Gastroesophageal sphincter (tissue), 4 donors: ENCODE data around the gene EIF5AL1. TPM values are rescaled to one million over a fixed set of nuclear protein-coding genes. Genes with fewer than 3 reads are reported as not detected.
A peak's percentile ranks its signal among the peaks of the same experiment; 100 is the strongest.
"Not testable (repeated sequence)": the region's sequence is repeated elsewhere in the genome, so short reads cannot be mapped to it uniquely, and the experiment has no call there.

ENCODE experiments used
- ATAC-seq: fragments of 150-250 bp; one replicate; pipeline ENCODE4 v1.9.1; 2016; ENCODE audit warnings: mild to moderate bottlenecking, moderate library complexity
- H3K27ac ChIP-seq, 4 donors: fragments of 200-600 bp; sonication (generic) in 3 of 4; 1 replicate in 3 of 4; 2 replicates in 1 of 4; pipeline ENCODE4 v1.5.1; 2016 to 2019
- H3K27me3 ChIP-seq: fragments of 200-600 bp; sonication (generic); one replicate; pipeline ENCODE4 v1.5.1; 2019
- H3K36me3 ChIP-seq, 2 donors: fragments of 200-600 bp; sonication (generic); one replicate each; pipeline ENCODE4 v1.5.1; 2019; ENCODE audit warnings: control low read depth in 1 of 2
- H3K4me1 ChIP-seq, 3 donors: fragments of 200-600 bp; sonication (generic); 1 replicate in 2 of 3; 2 replicates in 1 of 3; pipeline ENCODE4 v1.5.1; 2016 to 2019; ENCODE audit warnings: control low read depth in 2 of 3
- H3K4me3 ChIP-seq, 2 donors: fragments of 200-600 bp; sonication (generic); one replicate each; pipeline ENCODE4 v1.5.1; 2019; ENCODE audit warnings: mild to moderate bottlenecking in 1 of 2, moderate library complexity in 1 of 2
- H3K9me3 ChIP-seq, 3 donors: fragments of 200-600 bp; sonication (generic); one replicate each; pipeline ENCODE4 v1.5.1; 2017 to 2019; ENCODE audit warnings: control low read depth in 2 of 3
- EP300 ChIP-seq: sonication (generic); formaldehyde crosslinking; IDR thresholded peaks from one replicate; pipeline ENCODE4 v1.6.1; 2017; ENCODE audit warnings: antibody characterized with exemption, mild to moderate bottlenecking
- POLR2A ChIP-seq, 2 donors: fragments of 450-650 bp; IDR thresholded peaks; one replicate each; pipeline ENCODE4 v1.6.1; 2017; ENCODE audit warnings: antibody characterized with exemption in 2 of 2, mild to moderate bottlenecking in 2 of 2, moderate library complexity in 1 of 2
- POLR2AphosphoS5 ChIP-seq: sonication (generic); formaldehyde crosslinking; IDR thresholded peaks from one replicate; pipeline ENCODE4 v1.6.1; 2017; ENCODE audit warnings: antibody characterized with exemption
- WGBS, 2 donors: methylation state at CpG; one replicate each; pipeline ENCODE4 v1.1.5; 2018; ENCODE audit warnings: low coverage in 1 of 2; 5-methylcytosine and 5-hydroxymethylcytosine counted together
- total RNA-seq, 4 donors: library from RNA; depleted of rRNA; stranded (reverse); fragments of >200 nt; gene quantifications; one replicate each; pipeline ENCODE4 v1.1.0, GENCODE V29; 2016
- TF ChIP-seq, protein P1 (sequence below), 4 experiments: fragments of 200-600 bp in 2 of 4; fragments of 450-650 bp in 2 of 4; sonication (generic) in 1 of 4; IDR thresholded peaks; one replicate each; pipeline ENCODE4 v1.5.1; 2017 to 2019; ENCODE audit warnings: antibody characterized with exemption in 4 of 4, mild to moderate bottlenecking in 2 of 4, moderate library complexity in 2 of 4

EIF5AL1 gene
- total RNA-seq, 4 donors from 2014 or later = 0.16 to 0.35 (median 0.23) TPM

DNA sequence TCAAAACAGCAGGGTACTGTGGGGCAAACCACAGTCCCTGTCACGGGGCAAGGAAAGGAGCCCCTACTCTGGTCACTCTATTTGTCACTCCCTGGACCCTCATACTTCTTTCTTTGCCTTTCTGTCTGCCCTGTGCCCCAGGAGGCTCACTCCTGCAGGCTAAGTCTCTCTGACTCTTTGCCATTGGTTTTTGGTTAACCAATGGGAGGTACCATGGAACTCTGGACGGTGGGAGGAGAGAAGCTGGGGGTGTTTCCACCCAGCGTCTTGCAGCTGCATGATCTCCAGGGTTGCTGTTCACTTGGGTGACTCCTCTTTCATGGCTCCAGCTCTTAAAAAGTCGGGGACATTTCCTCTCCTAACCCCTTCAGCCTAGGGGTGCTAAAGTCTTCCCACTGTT lies 15.4 kb upstream of the EIF5AL1 start:
- no peaks in the 10 kb centered on the region for H3K4me1 ChIP-seq

DNA sequence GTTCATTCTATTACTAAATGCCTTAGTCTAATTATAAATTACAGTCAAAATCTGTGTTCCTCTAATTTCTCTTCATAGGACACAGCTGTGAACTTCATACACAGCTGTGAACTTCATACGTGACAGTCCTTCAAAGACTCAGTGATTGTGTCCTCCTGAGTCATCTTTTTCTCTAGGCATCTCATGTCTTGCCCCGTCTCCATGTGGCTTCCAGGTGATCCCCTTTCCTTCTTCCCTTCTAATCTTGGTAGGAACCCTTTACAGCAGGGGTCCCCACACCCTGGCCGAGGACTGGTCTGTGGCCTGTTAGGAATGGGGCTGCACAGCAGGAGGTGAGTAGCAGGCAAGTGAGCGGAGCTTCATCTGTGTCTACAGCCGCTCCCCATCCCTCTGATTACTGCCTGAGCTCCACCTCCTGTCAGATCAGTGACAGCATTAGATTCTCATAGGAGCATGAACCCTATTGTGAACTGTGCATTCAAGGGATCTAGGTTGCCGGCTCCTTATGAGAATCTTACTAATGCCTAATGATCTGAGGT lies 14.0 kb upstream of the EIF5AL1 start:
- no peak overlapping the region for H3K4me3 ChIP-seq
- no peaks in the 10 kb centered on the region for H3K36me3 ChIP-seq
- H3K27ac ChIP-seq = no peak overlapping the region
- 93 to 96% methylated on average over 3 to 4 of the region's 6 CpGs for WGBS, 2 donors
- H3K4me1 ChIP-seq = peaks cover 0 to 8% (median 0%) of the 10 kb centered on the region in 3 donors
- TF ChIP-seq POLR2AphosphoS5 (no peak), EP300 (no peak), POLR2A (IDR thresholded peaks at IDR 0.05) (no peak)
- TF ChIP-seq, protein P1, sequence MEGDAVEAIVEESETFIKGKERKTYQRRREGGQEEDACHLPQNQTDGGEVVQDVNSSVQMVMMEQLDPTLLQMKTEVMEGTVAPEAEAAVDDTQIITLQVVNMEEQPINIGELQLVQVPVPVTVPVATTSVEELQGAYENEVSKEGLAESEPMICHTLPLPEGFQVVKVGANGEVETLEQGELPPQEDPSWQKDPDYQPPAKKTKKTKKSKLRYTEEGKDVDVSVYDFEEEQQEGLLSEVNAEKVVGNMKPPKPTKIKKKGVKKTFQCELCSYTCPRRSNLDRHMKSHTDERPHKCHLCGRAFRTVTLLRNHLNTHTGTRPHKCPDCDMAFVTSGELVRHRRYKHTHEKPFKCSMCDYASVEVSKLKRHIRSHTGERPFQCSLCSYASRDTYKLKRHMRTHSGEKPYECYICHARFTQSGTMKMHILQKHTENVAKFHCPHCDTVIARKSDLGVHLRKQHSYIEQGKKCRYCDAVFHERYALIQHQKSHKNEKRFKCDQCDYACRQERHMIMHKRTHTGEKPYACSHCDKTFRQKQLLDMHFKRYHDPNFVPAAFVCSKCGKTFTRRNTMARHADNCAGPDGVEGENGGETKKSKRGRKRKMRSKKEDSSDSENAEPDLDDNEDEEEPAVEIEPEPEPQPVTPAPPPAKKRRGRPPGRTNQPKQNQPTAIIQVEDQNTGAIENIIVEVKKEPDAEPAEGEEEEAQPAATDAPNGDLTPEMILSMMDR (IDR thresholded peaks at IDR 0.05) = no peak
- H3K9me3 ChIP-seq = no peaks in the 10 kb centered on the region
- no peak for ATAC-seq
- H3K27me3 ChIP-seq = peaks cover 13% of the 10 kb centered on the region

More for the DNA sequence above, 15.4 kb upstream of the EIF5AL1 start:
- TF ChIP-seq POLR2A (IDR thresholded peaks at IDR 0.05) (no peak), EP300 (no peak), POLR2AphosphoS5 (no peak)
- TF ChIP-seq, protein P1 (IDR thresholded peaks at IDR 0.05) = no peak
- Histone ChIP-seq H3K27me3 (peaks cover 9% of the 10 kb centered on the region), H3K27ac (no peak overlapping the region), H3K9me3 (no peaks in the 10 kb centered on the region), H3K4me3 (no peak overlapping the region), H3K36me3 (no peaks in the 10 kb centered on the region)
- ATAC-seq = no peak
- 47% methylated on average over 3 of the region's 4 CpGs; no CpG with 5 or more reads in 1 of the 2 donors for WGBS, 2 donors

DNA sequence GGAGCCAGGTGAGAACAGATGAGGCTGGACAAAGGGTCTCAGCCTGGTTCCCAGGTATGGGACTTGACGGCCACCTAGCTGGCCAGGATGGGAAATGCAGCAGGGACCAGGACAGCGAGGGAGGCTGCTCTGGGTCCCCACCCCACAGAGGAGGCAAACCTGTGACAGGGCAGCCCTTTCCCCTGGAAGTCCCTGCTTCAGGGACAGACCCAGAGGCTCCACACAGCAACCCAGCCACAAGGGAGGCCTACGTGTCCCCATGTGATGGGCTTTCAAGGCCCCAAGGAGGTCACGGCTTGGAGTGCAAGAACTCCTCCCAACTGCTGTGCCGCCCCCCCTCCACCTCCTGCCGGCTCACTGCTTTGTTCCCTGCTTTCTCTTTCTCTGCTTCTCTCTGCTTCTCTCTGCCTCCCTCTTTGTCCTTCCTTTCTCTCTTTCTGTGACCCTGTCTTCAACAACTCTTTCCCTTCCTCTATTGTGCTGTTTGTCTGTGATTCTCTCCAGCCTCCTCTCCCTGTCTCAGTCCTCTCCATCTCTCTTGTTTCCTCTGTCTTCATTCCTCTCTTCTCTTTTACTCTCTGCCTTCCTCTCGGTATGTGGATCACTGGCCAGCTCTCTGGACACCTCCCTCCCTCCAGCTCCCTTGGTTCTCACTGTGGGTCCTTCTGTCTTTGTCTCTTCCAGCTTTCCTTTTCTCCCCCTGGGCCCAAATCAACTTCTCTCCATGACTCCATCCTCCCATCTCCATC lies 9.6 kb upstream of the EIF5AL1 start:
- Histone ChIP-seq H3K4me3 (no peak overlapping the region), H3K36me3 (no peaks in the 10 kb centered on the region), H3K4me1 (peaks cover 0 to 8% (median 0%) of the 10 kb centered on the region in 3 donors), H3K9me3 (no peaks in the 10 kb centered on the region), H3K27me3 (peaks cover 9% of the 10 kb centered on the region), H3K27ac (no peak overlapping the region)
- TF ChIP-seq, protein P1 (IDR thresholded peaks at IDR 0.05) = peak in 3 of 4 experiments; percentile 25 to 55 (median 42)
- TF ChIP-seq POLR2AphosphoS5 = no peak
- ATAC-seq = peak; percentile 74
- WGBS, 2 donors = 42 to 50% methylated on average over 2 to 5 of the region's 7 CpGs

- H3K36me3 ChIP-seq, H3K9me3 ChIP-seq, H3K27me3 ChIP-seq, H3K4me1 ChIP-seq, H3K4me3 ChIP-seq, H3K27ac ChIP-seq, ATAC-seq: not testable (repeated sequence)
- 79% methylated on average over 1 of the region's 4 CpGs; no CpG with 5 or more reads in 1 of the 2 donors for WGBS, 2 donors
Observed at GRCh38 chr10:79503787-79504186, 8.5 kb upstream of the EIF5AL1 start.

- H3K27ac ChIP-seq, H3K4me3 ChIP-seq, H3K4me1 ChIP-seq, H3K36me3 ChIP-seq, H3K27me3 ChIP-seq, ATAC-seq, H3K9me3 ChIP-seq: not testable (repeated sequence)
- WGBS, 2 donors = no CpG with 5 or more reads among the region's 2 CpGs
Observed at GRCh38 chr10:79504483-79504882, 7.8 kb upstream of the EIF5AL1 start.

DNA sequence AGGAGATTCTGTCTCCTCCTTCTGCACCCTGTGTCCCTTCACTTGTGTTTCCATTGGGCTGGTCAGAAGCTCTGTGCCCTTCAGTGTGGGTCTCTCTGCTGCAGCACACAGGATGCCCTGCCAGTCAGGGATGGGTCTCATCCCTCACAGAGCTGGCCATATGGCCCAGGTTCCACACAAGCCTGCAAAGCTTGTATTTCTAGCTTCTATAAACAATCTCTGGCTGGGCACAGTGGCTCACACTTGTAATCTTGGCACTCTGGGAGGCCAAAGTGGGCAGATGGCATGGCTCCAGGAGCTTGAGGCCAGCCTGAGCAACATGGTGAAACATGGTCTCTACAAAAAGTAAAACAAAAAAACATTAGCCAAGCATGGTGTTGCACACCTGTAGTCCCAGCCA lies 7.0 kb upstream of the EIF5AL1 start:
- H3K4me3 ChIP-seq, H3K4me1 ChIP-seq, ATAC-seq, H3K36me3 ChIP-seq, H3K27ac ChIP-seq, H3K27me3 ChIP-seq, H3K9me3 ChIP-seq: not testable (repeated sequence)
